GM21390 (cell line): Measurements from ENCODE around the gene C11orf42.

Experiments used
- ATAC-seq: cut with Tn5 transposase; IDR thresholded peaks from one replicate; pipeline ENCODE4 v1.9.1; 2021; ENCODE audit not compliant: unreplicated experiment

C11orf42 gene

DNA sequence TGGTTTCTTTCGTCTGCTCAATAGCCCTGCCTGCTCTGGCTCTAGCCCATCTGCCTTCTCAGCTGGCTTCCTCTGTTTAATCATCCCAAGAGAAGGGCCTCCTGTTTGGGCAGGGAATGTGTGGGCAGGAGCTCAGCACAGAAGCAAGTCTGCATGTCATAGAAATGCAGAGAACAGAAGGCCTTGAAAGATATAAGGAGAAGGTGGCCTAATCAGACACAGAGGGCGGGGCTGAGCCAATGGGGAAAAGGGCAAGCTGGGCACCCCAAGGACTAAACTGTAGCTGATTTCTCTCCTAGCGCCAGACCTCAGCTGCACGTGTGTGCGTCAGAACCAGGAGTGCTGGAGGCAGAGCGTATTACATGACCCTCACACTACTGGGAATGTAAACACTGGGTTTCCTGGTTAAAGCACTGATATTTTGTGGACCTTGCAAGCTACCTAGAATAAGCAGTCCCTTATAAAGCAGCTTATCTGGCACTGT is 46.7 kb downstream of the C11orf42 start:
- no peak for ATAC-seq

GRCh38 chr11:6253197-6253596 is 47.8 kb downstream of the C11orf42 start:
- peak; percentile 65 for ATAC-seq

- no peak for ATAC-seq
Observed at GRCh38 chr11:6258141-6258540, 52.8 kb downstream of the C11orf42 start.

DNA sequence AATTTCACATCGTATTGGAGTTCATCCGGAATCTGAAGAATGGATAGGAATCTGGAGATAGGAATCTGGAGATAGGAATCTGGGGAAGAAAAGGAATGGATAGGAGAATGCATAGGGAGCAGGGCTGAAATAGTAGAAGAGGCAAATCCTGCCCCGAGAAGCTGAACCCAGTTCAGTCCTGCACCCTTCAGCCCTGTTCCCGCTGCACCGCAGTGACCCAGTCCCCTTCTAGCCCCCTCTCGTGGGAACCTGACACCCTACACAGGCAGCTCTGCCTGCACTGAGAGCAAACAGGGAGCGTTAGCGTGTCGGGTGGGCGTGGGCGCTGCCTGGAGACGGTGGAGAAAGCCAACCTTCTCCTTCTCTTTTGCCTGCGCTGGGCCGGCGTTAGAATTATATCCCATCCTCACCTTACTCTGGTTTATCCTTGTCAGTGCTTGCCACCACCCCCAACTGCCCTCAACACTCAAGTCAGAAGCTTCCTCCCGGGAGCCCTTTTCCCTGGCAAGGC is 53.3 kb downstream of the C11orf42 start:
- ATAC-seq, result no peak

DNA sequence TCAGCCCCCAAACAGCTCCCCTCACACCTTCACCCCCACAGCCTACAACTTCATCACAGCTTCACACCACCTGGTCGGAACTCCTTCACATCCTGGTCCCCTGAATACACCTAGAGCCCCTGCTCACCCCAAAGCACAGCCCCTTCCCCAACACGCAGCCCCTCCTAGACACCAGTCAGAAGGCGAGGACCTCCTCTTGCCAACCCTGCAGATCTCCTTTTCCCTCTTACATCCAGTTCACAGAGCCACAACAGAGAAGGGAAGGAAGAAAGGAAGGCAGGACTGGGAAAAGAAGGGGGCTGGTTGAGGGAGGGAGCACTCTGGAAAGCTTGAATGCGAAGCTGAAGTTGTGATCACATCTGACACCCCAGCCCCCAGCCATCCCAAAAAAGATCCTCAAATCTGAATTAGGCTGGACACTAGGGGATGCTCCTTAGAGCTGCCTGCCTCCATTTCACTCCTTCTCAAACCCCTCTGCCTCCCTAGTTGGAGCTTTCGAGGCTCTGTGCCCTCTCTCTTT is 54.9 kb downstream of the C11orf42 start:
- ATAC-seq, result no peak
